DOHH2 (cell line): ENCODE data around the gene UQCC5.

Source experiments
- H3F3A ChIP-seq: fragments of 200-600 bp; sonication (generic), shearing (Covaris generic); 2 replicates; pipeline ENCODE4 v1.6.0; 2016; ENCODE audit warnings: antibody characterized with exemption, mild to moderate bottlenecking; ENCODE audit not compliant: control insufficient read depth, insufficient read depth
- H3K27ac ChIP-seq: fragments of 200-600 bp; sonication (generic); 2 replicates; pipeline ENCODE4 v1.5.1; 2014; ENCODE audit warnings: low read depth, mild to moderate bottlenecking, low read length, moderate library complexity
- H3K27me3 ChIP-seq: fragments of 200-600 bp; sonication (generic); 2 replicates; pipeline ENCODE4 v1.6.1; 2014; ENCODE audit warnings: mild to moderate bottlenecking, low read length, mixed read lengths; ENCODE audit not compliant: control insufficient read depth
- H3K36me3 ChIP-seq: fragments of 200-600 bp; sonication (generic); 2 replicates; pipeline ENCODE4 v1.6.1; 2014; ENCODE audit warnings: mild to moderate bottlenecking, low read length, moderate library complexity, mixed read lengths; ENCODE audit not compliant: control insufficient read depth
- H3K4me1 ChIP-seq: fragments of 200-600 bp; sonication (generic); 2 replicates; pipeline ENCODE4 v1.6.1; 2014; ENCODE audit warnings: mild to moderate bottlenecking, low read length, mixed read lengths; ENCODE audit not compliant: control insufficient read depth
- H3K4me2 ChIP-seq: fragments of 200-600 bp; sonication (generic); 2 replicates; pipeline ENCODE4 v1.6.0; 2014; ENCODE audit warnings: mild to moderate bottlenecking, low read length, moderate library complexity
- H3K4me3 ChIP-seq: fragments of 200-600 bp; sonication (generic); 2 replicates; pipeline ENCODE4 v1.5.1; 2014; ENCODE audit warnings: mild to moderate bottlenecking, low read length, mixed read lengths
- H3K79me2 ChIP-seq: fragments of 200-600 bp; sonication (generic); 2 replicates; pipeline ENCODE4 v1.6.1; 2014; ENCODE audit warnings: mild to moderate bottlenecking, low read length, mixed read lengths; ENCODE audit not compliant: control insufficient read depth
- H3K9me2 ChIP-seq: fragments of 200-600 bp; sonication (generic); replicated peaks from 2 replicates; pipeline ENCODE4 v1.6.1; 2014; ENCODE audit warnings: mild to moderate bottlenecking, low read length, mixed read lengths; ENCODE audit not compliant: control insufficient read depth
- H3K9me3 ChIP-seq: fragments of 200-600 bp; sonication (generic); 2 replicates; pipeline ENCODE4 v1.6.1; 2014; ENCODE audit warnings: antibody characterized with exemption, low read length, mixed read lengths; ENCODE audit not compliant: control insufficient read depth, insufficient read depth
- H4K20me1 ChIP-seq: fragments of 200-600 bp; sonication (generic); 2 replicates; pipeline ENCODE4 v1.6.0; 2014; ENCODE audit warnings: low read depth, mild to moderate bottlenecking, antibody characterized with exemption, low read length, moderate library complexity; ENCODE audit not compliant: control insufficient read depth, insufficient read depth
- CTCF ChIP-seq: fragments of 200-600 bp; sonication (generic); IDR thresholded peaks from one replicate; pipeline ENCODE4 v1.5.1; 2014; ENCODE audit warnings: antibody characterized with exemption, mild to moderate bottlenecking, low read depth, low read length; ENCODE audit not compliant: poor library complexity, severe bottlenecking
- EZH2phosphoT487 ChIP-seq: fragments of 200-600 bp; sonication (generic); IDR thresholded peaks from 2 replicates; pipeline ENCODE4 v1.6.1; 2017; ENCODE audit warnings: borderline replicate concordance, mild to moderate bottlenecking, antibody characterized with exemption, low read length, moderate library complexity, mixed read lengths

Gene UQCC5

GRCh38 chr3:52529376-52530333 is 6.8 kb upstream of the UQCC5 start:
- H3K27ac ChIP-seq, result no peak overlapping the region
- TF ChIP-seq CTCF, result no peak
- TF ChIP-seq EZH2phosphoT487, result no peak
- peaks cover 36% of the 10 kb centered on the region for H3K79me2 ChIP-seq
- H3K9me3 ChIP-seq, result no peaks in the 10 kb centered on the region
- H3K4me3 ChIP-seq, result no peak overlapping the region
- H3F3A ChIP-seq, result 0 out of 2 replicates have a peak, but pooled peaks cover under 1% of the 10 kb centered on the region
- H3K27me3 ChIP-seq, result no peaks in the 10 kb centered on the region
- peaks cover 53% of the 10 kb centered on the region for H3K36me3 ChIP-seq
- no peak overlapping the region for H3K4me2 ChIP-seq
- H3K9me2 ChIP-seq, result no peaks in the 10 kb centered on the region
- H3K4me1 ChIP-seq, result peaks cover 19% of the 10 kb centered on the region
- 0 out of 2 replicates have a peak, but pooled peaks cover 5% of the 10 kb centered on the region for H4K20me1 ChIP-seq

GRCh38 chr3:52530918-52531826 is 5.2 kb upstream of the UQCC5 start:
- Histone ChIP-seq H4K20me1 (0 out of 2 replicates have a peak, but pooled peaks cover 5% of the 10 kb centered on the region), H3K36me3 (peaks cover 46% of the 10 kb centered on the region), H3K79me2 (peaks cover 36% of the 10 kb centered on the region), H3K4me3 (no peak overlapping the region), H3F3A (peaks cover 9% of the 10 kb centered on the region), H3K4me2 (peak overlapping the region; percentile 99; the same call in 1 of the 2 replicates), H3K9me3 (no peaks in the 10 kb centered on the region), H3K27ac (no peak overlapping the region), H3K9me2 (no peaks in the 10 kb centered on the region), H3K4me1 (peaks cover 27% of the 10 kb centered on the region), H3K27me3 (no peaks in the 10 kb centered on the region)
- TF ChIP-seq EZH2phosphoT487, result no peak
- TF ChIP-seq CTCF, result no peak

GRCh38 chr3:52531860-52532516 is 4.4 kb upstream of the UQCC5 start:
- Histone ChIP-seq H3K4me3 (peak overlapping the region; percentile 93), H3K36me3 (peaks cover 42% of the 10 kb centered on the region), H3K4me1 (peaks cover 27% of the 10 kb centered on the region), H4K20me1 (0 out of 2 replicates have a peak, but pooled peaks cover 5% of the 10 kb centered on the region), H3K27me3 (no peaks in the 10 kb centered on the region), H3K27ac (no peak overlapping the region), H3K4me2 (peak overlapping the region; percentile 99), H3K9me3 (no peaks in the 10 kb centered on the region), H3F3A (peaks cover 9% of the 10 kb centered on the region), H3K79me2 (peaks cover 41% of the 10 kb centered on the region), H3K9me2 (no peaks in the 10 kb centered on the region)
- TF ChIP-seq EZH2phosphoT487 (no peak), CTCF (no peak)
